Measurements from ENCODE around the gene RNF113B. TPM values are rescaled to one million over a fixed set of nuclear protein-coding genes. Genes with fewer than 3 reads are reported as not detected.

The RNF113B gene
- total and polyA plus RNA-seq, 2 of the 4 experiments (the other 2 are of a cell fraction): not detected

DNA sequence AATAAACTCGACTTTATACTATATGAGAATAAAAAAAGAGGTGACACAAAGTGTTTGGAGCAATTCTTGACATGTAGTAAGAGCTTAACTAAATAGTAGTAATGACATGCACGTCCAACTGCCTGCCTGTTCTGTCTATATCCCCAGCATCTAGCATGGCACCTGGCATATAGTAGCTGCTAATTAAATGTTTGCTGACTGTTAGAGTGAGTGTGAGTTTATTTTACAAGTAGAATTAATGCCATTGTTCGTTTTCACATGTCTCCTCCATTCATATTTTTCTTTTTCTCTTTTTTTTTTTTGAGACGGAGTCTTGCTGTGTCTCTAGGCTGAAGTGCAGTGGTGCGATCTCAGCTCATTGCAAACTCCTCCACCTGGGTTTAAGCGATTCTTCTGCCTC lies 38.4 kb upstream of the RNF113B start:
- 0 out of 2 replicates have a peak overlapping the region, but pooled peaks have one; percentile 91 for H3K23ac ChIP-seq (ENCODE audit: low read depth, low read length)
- H3K27me3 ChIP-seq (ENCODE audit: control insufficient read depth, insufficient read depth, low read length): no peaks in the 10 kb centered on the region
- POLR2A ChIA-PET (ENCODE audit: unreplicated experiment): no interaction called here
- H3K4me2 ChIP-seq (ENCODE audit: low read depth, low read length): no peak overlapping the region
- peak overlapping the region; percentile 45; the same call in 1 of the 2 replicates for H2BK20ac ChIP-seq (ENCODE audit: low read depth, low read length)
- no peak overlapping the region for H2AK9ac ChIP-seq (replicated peaks; ENCODE audit: low read depth, low read length, poor library complexity)
- intact Hi-C loops (cut with micrococcal nuclease): loop anchor here (2.0 kb wide), 1 partner anchor 43 kb away; no protein-coding TSS in a partner anchor
- no peak for TF ChIP-seq CEBPB (IDR thresholded peaks at IDR 0.05; ENCODE audit: low read depth, low read length)
- TF ChIP-seq RFX5 (IDR thresholded peaks at IDR 0.05; ENCODE audit: low read depth, low read length): no peak
- TF ChIP-seq MXI1 (IDR thresholded peaks at IDR 0.05; ENCODE audit: borderline replicate concordance, low read depth, low read length): no peak
- TF ChIP-seq MAFK (IDR thresholded peaks at IDR 0.05; ENCODE audit: low read depth, low read length): no peak
- no peak for TF ChIP-seq FOS (IDR thresholded peaks at IDR 0.05; ENCODE audit: low read depth, low read length)
- no peak for TF ChIP-seq CHD1 (IDR thresholded peaks at IDR 0.05; ENCODE audit: low read depth, low read length)
- no peak for TF ChIP-seq SMC3 (IDR thresholded peaks at IDR 0.05; ENCODE audit: low read depth, low read length)
- TF ChIP-seq NFE2L2 (IDR thresholded peaks at IDR 0.05; ENCODE audit: low read depth, low read length): no peak
- TF ChIP-seq, protein P1, sequence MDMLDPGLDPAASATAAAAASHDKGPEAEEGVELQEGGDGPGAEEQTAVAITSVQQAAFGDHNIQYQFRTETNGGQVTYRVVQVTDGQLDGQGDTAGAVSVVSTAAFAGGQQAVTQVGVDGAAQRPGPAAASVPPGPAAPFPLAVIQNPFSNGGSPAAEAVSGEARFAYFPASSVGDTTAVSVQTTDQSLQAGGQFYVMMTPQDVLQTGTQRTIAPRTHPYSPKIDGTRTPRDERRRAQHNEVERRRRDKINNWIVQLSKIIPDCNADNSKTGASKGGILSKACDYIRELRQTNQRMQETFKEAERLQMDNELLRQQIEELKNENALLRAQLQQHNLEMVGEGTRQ (IDR thresholded peaks at IDR 0.05; ENCODE audit: low read depth, low read length): no peak
- H3K18ac ChIP-seq (ENCODE audit: low read depth, low read length): peak overlapping the region; percentile 27; the same call in 1 of the 2 replicates
- H3K9me1 ChIP-seq (ENCODE audit: insufficient read depth, low read length): peaks cover 33% of the 10 kb centered on the region
- peak overlapping the region; percentile 23; the same call in 1 of the 3 replicates for H2BK15ac ChIP-seq (ENCODE audit: low read depth, low read length)
- peak overlapping the region; percentile 49; the same call in 1 of the 2 replicates for H4K5ac ChIP-seq (ENCODE audit: low read depth, low read length)
- H2AFZ ChIP-seq (replicated peaks; ENCODE audit: low read length, poor library complexity): no peak overlapping the region
- H4K91ac ChIP-seq (ENCODE audit: insufficient read depth, low read depth, low read length): peak overlapping the region; percentile 56; the same call in 1 of the 2 replicates
- H3K4ac ChIP-seq (ENCODE audit: low read depth, low read length): peak overlapping the region; percentile 91
- CTCF ChIA-PET: interaction anchor here (0.7 to 1.9 kb wide), 3 partner anchors 10 to 45 kb away, joined by 3 to 5 read pairs (median 5); no protein-coding TSS in a partner anchor
- H3K9me3 ChIP-seq (ENCODE audit: control insufficient read depth, insufficient read depth, low read length): no peaks in the 10 kb centered on the region
- H3K9ac ChIP-seq (ENCODE audit: low read depth, low read length): no peak overlapping the region
- H4K20me1 ChIP-seq (ENCODE audit: insufficient read depth, low read length): peaks cover 12% of the 10 kb centered on the region
- ATAC-seq (ENCODE audit: low read depth) (no peak), DNase-seq (no peak)
- H2AK5ac ChIP-seq (ENCODE audit: low read depth, low read length): peak overlapping the region; percentile 69; the same call in 1 of the 2 replicates
- H3K4me1 ChIP-seq (ENCODE audit: control insufficient read depth, insufficient read depth, low read length): peaks cover 38% of the 10 kb centered on the region
- no TSS peak for BruUV-seq (replicated peaks)
- H3K79me1 ChIP-seq (ENCODE audit: low read depth in 1 of 2, low read length in 2 of 2): peaks cover 49 to 93% of the 10 kb centered on the region in 2 experiments
- in situ Hi-C loops (cut with MboI; ENCODE audit: low sequenced_read_pairs): loop anchor here (5.0 kb wide), 1 partner anchor 43 kb away; no protein-coding TSS in a partner anchor
- dilution Hi-C loops (cut with HindIII; ENCODE audit: low sequenced_read_pairs, unreplicated experiment): no loop called here
- no peak overlapping the region for H3K4me3 ChIP-seq (ENCODE audit: insufficient read depth, low read depth, low read length)
- peak overlapping the region; percentile 76 for H2BK5ac ChIP-seq (ENCODE audit: low read depth, low read length, poor library complexity, severe bottlenecking)
- peak overlapping the region; percentile 76; the same call in 1 of the 2 replicates for H3K14ac ChIP-seq (replicated peaks; ENCODE audit: low read depth, low read length)
- 83% methylated on average over 1 of the region's 6 CpGs; no CpG with 5 or more reads in 1 of the 2 experiments for WGBS, 2 experiments (ENCODE audit: extremely low coverage in 2 of 2, insufficient read length in 1 of 2)
- peak overlapping the region; percentile 45 to 73; a peak in 2 of 4 replicates for H4K8ac ChIP-seq (ENCODE audit: low read depth in 2 of 2, low read length in 2 of 2)
- peak overlapping the region; percentile 65 for H3K27ac ChIP-seq (ENCODE audit: insufficient read depth, low read length)
- peaks cover 20% of the 10 kb centered on the region for H3K36me3 ChIP-seq (ENCODE audit: control insufficient read depth, insufficient read depth, low read length)
- peak overlapping the region; percentile 90 for H2BK120ac ChIP-seq (ENCODE audit: low read depth, low read length)
- H3K56ac ChIP-seq (ENCODE audit: extremely low read depth, insufficient read depth, low read length): no peak overlapping the region
